Skeletal muscle cell (primary cell): ENCODE measurements around the gene PDPK1.
"Not testable (repeated sequence)": the region's sequence is repeated elsewhere in the genome, so short reads cannot be mapped to it uniquely, and the experiment has no call there.

Experiments
- DNase-seq: peaks from one replicate; pipeline ENCODE4 v3.0.0-alpha.2; 2010; ENCODE audit warnings: low read depth
- H3K4me3 ChIP-seq: 2 replicates; pipeline ENCODE4 v1.5.1; 2011; ENCODE audit warnings: low read depth, mild to moderate bottlenecking, control low read depth, low read length, moderate library complexity

Gene PDPK1

GRCh38 chr16:2533142-2533755 lies 4.6 kb upstream of the PDPK1 start:
- DNase-seq = not testable (repeated sequence)

DNA sequence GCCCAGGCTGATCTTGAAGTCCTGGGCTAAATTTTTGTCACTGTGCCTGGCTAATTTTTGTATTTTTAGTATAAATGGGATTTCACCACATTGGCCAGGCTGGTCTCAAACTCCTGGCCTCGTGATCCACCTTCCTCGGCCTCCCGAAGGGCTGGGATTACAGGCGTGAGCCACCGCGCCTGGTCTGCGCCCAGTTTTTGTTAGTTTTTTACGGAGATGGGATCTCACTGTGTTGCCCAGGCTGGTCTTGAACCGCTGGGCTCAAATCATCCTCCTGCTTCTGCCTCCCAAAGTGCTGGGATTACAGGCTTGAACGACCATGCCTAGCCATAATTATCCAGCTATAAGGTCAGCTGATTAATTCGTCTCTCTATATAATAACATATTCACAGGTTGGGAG lies 3.9 kb upstream of the PDPK1 start:
- no peak overlapping the region for H3K4me3 ChIP-seq
- DNase-seq = no peak

More at GRCh38 chr16:2533142-2533755, 4.6 kb upstream of the PDPK1 start:
- peak overlapping the region; percentile 63 for H3K4me3 ChIP-seq

DNA sequence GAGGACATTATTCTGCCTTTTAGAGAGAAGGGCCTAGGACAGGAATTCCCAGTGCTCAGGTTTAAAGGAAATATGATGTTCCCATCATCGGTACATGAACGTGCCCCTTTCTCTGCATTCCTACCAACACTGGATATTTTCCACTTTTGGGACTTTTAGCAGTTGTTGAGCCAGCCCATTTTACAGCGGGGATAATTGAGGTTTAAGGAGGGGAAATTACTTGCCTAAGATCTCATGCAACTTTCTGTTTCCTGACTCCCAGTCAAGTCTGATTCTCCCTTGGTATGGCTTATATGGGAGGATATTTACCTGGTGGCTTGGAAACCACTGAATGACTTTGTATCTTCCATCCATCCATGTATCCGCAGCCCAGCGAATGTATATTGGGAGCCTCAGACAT lies 3.5 kb upstream of the PDPK1 start:
- H3K4me3 ChIP-seq, DNase-seq: not testable (repeated sequence)

GRCh38 chr16:2535625-2536013 lies 2.2 kb upstream of the PDPK1 start:
- no peak overlapping the region for H3K4me3 ChIP-seq
- peak; percentile 82 for DNase-seq

- H3K4me3 ChIP-seq = peak overlapping the region; percentile 53
- DNase-seq = not testable (repeated sequence)
These were observed 1.5 kb downstream of the PDPK1 start for GRCh38 chr16:2539192-2539844.

DNA sequence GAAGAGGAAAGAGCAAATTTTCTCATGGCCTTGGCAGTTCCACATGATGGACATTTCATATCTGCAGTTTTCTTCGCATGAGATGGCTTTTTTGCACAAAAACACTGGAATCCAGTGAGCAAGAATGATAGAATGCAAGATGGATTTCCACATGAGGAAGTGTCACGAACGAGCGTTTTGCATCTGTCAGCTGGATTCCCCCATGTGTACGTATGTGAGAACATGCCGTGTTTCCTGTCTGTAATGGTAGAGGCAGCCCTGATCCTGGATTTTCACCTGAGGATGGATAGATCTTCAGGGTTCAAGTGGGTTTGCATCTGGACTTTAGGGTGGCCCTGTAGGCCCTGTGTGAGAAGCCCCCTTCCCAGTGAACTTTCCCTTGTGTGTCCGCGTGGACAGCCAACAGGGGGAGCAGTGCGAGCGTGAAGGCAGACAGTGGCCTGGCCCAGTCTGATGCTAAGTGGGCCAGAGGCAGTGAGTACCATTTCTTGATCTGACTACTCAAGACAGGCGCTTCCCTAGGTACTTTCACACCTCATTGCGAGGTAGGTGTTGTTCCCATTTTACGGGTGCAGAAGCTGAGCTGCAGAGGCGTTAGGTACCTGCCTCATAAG lies 2.1 kb downstream of the PDPK1 start:
- not testable (repeated sequence) for DNase-seq, H3K4me3 ChIP-seq

- not testable (repeated sequence) for DNase-seq, H3K4me3 ChIP-seq
These were observed 3.1 kb downstream of the PDPK1 start for GRCh38 chr16:2540912-2541311.

DNA sequence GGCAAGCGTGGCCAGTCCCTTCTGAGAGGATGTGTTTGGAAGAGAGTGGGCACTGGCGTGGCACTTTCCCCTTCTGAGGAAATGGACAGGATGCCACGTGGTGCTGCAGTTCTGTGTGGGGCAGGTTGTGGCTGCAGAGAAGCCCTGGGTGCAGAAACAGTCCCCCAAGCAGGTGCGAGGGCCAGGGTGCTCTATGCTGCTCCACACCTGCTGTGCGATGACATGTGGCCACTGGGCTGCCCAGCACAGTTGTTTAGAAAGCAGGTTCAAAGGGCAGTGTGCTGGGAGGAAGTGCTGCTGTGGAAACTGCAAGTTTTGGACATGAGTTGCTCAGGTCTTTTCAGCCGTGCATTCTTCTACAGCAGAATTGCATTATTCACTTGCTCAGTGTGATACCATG lies 3.6 kb downstream of the PDPK1 start:
- DNase-seq, H3K4me3 ChIP-seq: not testable (repeated sequence)

DNA sequence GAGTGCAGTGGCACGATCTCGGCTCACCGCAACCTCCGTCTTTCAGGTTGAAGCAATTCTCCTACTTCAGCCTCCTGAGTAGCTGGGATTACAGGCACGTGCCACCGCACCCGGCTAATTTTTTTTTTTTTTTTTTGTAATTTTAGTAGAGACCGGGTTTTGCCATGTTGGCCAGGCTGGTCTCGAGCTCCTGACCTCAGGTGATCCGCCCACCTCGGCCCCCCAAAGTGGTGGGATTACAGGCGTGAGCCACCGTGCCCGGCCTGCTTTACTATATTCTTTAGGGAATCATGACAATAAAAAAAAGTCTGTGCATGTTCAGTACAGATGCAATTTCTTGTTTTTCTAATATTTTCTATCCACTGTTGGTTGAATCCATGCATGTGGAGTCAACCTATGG lies 6.0 kb downstream of the PDPK1 start:
- not testable (repeated sequence) for H3K4me3 ChIP-seq, DNase-seq

DNA sequence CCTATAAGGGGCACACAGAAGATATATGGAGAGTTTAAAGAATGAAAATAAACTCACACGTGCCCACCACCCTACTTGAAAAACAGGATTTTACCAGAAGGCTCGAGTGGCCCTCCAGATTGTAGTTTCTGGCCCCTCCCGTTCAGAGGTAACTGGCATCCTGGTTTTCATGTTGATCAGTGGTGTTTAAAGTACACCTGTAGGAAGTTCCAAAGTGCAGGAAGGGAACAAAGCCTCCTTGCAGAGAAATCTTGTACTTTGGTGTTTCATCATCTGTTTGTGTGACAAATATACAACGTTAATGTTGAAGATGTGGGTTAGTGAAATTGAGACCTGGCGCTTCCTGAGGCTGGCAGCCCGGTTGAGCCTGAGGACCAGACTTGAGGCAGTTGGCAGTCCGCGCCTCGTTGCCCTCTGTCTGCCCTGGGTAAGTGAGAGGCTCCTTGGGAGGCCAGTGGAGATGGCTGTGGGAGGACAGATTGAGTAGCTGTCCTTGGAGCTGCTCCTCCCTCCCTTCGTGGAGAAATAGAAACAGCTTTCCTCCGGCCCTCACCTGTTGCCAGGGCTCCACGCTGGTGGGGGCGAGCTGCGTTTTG lies 12.6 kb downstream of the PDPK1 start:
- H3K4me3 ChIP-seq, DNase-seq: not testable (repeated sequence)

DNA sequence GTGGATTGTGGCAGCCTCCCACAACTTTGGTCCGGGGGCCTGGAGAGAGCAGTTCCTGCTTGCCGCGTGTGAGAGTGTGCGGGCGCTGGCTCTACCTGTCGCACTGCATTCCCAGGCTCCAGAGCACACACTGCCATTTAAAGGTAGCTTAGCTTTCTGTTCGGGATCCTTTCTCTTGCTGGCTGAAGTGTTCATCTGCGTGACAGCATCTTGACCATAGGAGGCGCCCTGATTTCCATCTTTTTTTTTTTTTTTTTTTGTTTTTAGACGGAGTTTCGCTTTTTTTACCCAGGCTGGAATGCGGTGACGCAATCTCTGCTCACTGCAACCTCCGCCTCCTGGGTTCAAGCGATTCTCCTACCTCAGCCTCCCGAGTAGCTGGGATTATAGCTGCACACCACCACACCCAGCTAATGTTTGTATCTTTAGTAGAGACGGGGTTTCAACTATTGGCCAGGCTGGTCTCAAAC lies 13.6 kb downstream of the PDPK1 start:
- H3K4me3 ChIP-seq, DNase-seq: not testable (repeated sequence)

- not testable (repeated sequence) for H3K4me3 ChIP-seq
These were observed 17.0 kb downstream of the PDPK1 start for GRCh38 chr16:2554709-2555425.

GRCh38 chr16:2557150-2557549 lies 19.3 kb downstream of the PDPK1 start:
- not testable (repeated sequence) for DNase-seq, H3K4me3 ChIP-seq

More at GRCh38 chr16:2554709-2555425, 17.0 kb downstream of the PDPK1 start:
- DNase-seq = not testable (repeated sequence)

DNA sequence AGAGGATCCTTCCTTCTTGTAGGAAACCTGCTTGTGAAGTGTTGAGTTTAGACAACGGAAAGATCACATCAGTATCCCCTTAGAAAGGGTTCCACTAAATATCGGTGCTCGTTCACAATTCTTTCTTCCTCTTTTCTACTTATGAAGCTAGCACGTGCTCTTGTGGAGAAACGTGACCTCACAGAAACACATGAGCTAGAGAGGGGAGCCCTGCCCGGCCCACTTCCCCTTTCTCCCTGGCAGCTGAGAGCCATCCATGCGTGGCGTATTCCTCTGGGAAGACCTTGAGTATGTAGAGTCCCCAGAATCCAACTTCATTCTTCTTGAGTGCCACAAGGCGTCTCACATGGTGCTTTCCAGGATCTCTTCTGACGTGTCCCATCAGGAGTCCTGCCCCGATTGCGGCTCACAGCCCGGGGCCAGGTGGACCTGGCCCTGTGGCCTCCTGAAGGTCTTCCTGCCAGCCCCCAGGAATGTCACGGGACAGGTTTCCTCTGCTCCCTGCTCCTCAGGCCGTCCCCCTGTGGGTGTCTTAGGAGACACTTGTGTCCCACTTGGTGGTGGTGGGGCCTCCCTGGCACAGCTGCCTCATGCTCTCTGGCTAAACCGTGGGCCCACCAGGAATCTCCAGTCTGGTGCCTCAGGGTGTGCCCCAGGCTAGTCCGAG lies 22.4 kb downstream of the PDPK1 start:
- not testable (repeated sequence) for DNase-seq, H3K4me3 ChIP-seq

GRCh38 chr16:2560798-2561133 lies 22.9 kb downstream of the PDPK1 start:
- H3K4me3 ChIP-seq, DNase-seq: not testable (repeated sequence)

GRCh38 chr16:2567506-2567905 lies 29.7 kb downstream of the PDPK1 start:
- DNase-seq, H3K4me3 ChIP-seq: not testable (repeated sequence)

GRCh38 chr16:2568573-2568972 lies 30.8 kb downstream of the PDPK1 start:
- not testable (repeated sequence) for H3K4me3 ChIP-seq, DNase-seq

DNA sequence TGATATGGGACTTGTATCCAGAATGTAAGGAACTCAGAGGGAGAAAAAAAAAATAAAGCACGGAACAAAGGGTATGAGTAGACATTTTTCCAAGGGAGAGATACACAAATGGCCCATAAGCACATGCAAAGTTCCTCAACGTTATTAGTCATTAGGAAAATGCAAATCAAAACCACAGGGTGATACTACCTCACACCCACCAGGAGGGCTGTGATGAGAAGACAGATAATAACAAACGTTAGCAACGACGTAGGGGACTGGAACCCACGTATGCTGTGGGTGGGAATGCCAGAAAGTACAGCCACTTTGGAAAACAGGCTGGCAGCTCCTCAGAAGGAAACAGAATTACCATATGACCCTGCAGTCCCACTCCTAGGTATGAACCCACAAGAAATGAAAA lies 34.9 kb downstream of the PDPK1 start:
- H3K4me3 ChIP-seq, DNase-seq: not testable (repeated sequence)

DNA sequence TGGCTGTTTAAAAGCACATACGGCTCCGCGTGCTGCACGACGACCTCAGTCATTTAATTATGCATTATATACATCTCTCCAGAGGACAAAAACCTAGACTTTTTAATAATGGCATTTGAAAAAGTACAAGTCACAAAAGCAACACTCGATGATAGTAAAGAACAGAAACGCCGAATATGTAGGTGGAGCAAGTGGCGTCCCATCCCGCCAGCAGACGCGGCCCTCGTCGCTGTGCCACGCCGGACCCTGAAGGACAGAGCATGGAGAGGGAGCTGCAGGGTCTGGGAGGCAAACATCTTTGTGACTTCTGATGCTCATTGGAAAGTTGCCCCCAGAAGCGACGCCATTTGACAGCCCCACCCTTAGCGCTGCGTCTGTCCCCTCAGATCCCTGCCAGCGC lies 38.0 kb downstream of the PDPK1 start:
- not testable (repeated sequence) for DNase-seq, H3K4me3 ChIP-seq
